NB4 (cell line): ENCODE data around the gene WDR76.
"Not testable (repeated sequence)": the region's sequence is repeated elsewhere in the genome, so short reads cannot be mapped to it uniquely, and the experiment has no call there.

ENCODE experiments used
- CTCF ChIP-seq: IDR thresholded peaks from one replicate; pipeline ENCODE4 v1.5.1; 2012; ENCODE audit warnings: low read depth, low read length
- MYC ChIP-seq: IDR thresholded peaks from 2 replicates; pipeline ENCODE4 v1.6.1; 2011; ENCODE audit warnings: low read depth, low read length
- POLR2A ChIP-seq: IDR thresholded peaks from 2 replicates; pipeline ENCODE4 v1.6.1; 2011; ENCODE audit warnings: mild to moderate bottlenecking; ENCODE audit not compliant: insufficient read length; ENCODE audit errors: extremely low read depth
- TF ChIP-seq, protein P1 (sequence below): IDR thresholded peaks from 2 replicates; pipeline ENCODE4 v1.6.1; 2011; ENCODE audit warnings: low read depth, low read length

DNA sequence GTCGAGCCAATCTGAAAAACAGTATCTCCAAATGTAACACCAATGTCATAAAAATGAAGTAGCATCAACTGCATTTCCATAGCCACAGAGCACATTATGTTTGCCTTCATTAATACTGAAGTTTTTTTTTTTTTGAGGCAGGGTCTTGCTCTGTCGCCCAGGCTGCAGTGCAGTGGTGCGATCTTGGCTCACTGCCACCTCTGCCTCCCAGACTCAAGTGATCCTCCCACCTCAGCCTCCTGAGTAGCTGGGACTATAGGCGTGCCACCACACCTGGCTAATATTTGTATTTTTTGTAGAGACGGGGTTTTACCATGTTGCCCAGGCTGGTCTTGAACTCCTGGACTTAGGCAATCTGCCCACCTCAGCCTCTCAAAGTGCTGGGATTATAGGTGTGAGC, 11.7 kb upstream of the WDR76 start:
- not testable (repeated sequence) for TF ChIP-seq CTCF, POLR2A, MYC
- TF ChIP-seq, protein P1, sequence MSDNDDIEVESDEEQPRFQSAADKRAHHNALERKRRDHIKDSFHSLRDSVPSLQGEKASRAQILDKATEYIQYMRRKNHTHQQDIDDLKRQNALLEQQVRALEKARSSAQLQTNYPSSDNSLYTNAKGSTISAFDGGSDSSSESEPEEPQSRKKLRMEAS = not testable (repeated sequence)
